ENCODE measurements around the gene CPVL. TPM values are rescaled to one million over a fixed set of nuclear protein-coding genes. Genes with fewer than 3 reads are reported as not detected.

CPVL gene
- total and polyA plus RNA-seq, 4 donors, result 6.0 to 39.0 (median 12.9) TPM

DNA sequence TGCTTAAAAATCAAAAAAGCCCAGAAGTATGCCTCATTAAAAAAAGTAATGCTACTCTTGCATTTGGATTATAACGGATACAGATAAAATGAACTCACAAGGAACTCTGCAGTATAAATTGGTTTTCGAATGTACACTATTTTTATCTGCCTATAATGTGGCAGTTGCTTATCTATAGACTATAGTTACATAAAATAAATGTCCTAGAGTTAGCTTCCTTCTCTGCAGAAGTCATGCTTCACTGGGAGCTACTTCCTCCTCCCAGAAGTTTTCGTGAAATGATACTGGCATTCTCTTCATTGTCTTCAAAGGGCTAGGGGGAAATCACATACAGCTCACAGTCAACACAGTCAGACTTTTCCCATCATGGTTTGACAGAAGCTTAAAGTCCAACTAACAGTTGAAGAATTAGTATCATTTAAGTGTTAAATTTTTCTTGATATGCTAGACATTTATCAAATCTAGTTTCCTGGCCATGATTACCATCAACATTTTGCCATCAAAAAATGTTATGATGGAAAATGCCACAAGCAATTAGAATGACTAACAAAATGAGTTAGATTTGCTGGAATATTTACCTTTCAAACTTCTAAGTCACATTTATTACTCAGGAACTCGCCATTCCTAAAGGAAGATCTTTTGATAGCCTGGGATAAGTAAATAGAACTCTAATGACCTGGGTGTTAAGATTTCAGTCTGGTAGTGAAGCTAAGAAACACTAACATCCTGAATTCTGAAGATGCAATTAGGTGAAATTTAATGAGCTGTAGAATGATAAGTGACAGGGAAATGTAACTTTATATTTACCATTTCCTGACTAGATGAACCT, 100.9 kb downstream of the CPVL start:
- Histone ChIP-seq H3K9me3 (ENCODE audit: control insufficient read depth in 4 of 4, low read length in 3 of 4) (no peaks in the 10 kb centered on the region), H3K4me1 (ENCODE audit: control insufficient read depth in 4 of 4, insufficient read depth in 4 of 4, low read length in 3 of 4) (no peaks in the 10 kb centered on the region), H3K27ac (ENCODE audit: low read depth in 1 of 2, low read length in 2 of 2) (no peak overlapping the region), H3K9ac (ENCODE audit: low read depth in 1 of 2, low read length in 2 of 2) (no peak overlapping the region), H3K4me3 (ENCODE audit: low read depth in 1 of 3, low read length in 3 of 3) (no peak overlapping the region), H3K27me3 (ENCODE audit: control insufficient read depth in 4 of 4, insufficient read depth in 4 of 4, low read length in 3 of 4) (no peaks in the 10 kb centered on the region), H3K36me3 (ENCODE audit: control insufficient read depth in 4 of 4, insufficient read depth in 3 of 4, low read depth in 1 of 4, low read length in 3 of 4) (no peaks in the 10 kb centered on the region)
- WGBS, result 67% methylated on average over 4 of the region's 4 CpGs
- no peak for DNase-seq (ENCODE audit: low spot score)
- TF ChIP-seq RAD21 (IDR thresholded peaks at IDR 0.05) (no peak), YY1 (IDR thresholded peaks at IDR 0.05) (no peak), FOXA2 (IDR thresholded peaks at IDR 0.05) (no peak), SP1 (IDR thresholded peaks at IDR 0.05) (no peak), JUND (IDR thresholded peaks at IDR 0.05) (no peak), RXRA (IDR thresholded peaks at IDR 0.05) (no peak)

GRCh38 chr7:29044554-29044953, 101.8 kb downstream of the CPVL start:
- Histone ChIP-seq H3K9me3 (ENCODE audit: control insufficient read depth in 4 of 4, low read length in 3 of 4) (no peaks in the 10 kb centered on the region), H3K27me3 (ENCODE audit: control insufficient read depth in 4 of 4, insufficient read depth in 4 of 4, low read length in 3 of 4) (no peaks in the 10 kb centered on the region), H3K4me3 (ENCODE audit: low read depth in 1 of 3, low read length in 3 of 3) (no peak overlapping the region), H3K9ac (ENCODE audit: low read depth in 1 of 2, low read length in 2 of 2) (no peak overlapping the region), H3K36me3 (ENCODE audit: control insufficient read depth in 4 of 4, insufficient read depth in 3 of 4, low read depth in 1 of 4, low read length in 3 of 4) (no peaks in the 10 kb centered on the region), H3K4me1 (ENCODE audit: control insufficient read depth in 4 of 4, insufficient read depth in 4 of 4, low read length in 3 of 4) (peaks cover 0 to under 1% (median 0%) of the 10 kb centered on the region in 4 donors), H3K27ac (ENCODE audit: low read depth in 1 of 2, low read length in 2 of 2) (no peak overlapping the region)
- TF ChIP-seq, protein P1, sequence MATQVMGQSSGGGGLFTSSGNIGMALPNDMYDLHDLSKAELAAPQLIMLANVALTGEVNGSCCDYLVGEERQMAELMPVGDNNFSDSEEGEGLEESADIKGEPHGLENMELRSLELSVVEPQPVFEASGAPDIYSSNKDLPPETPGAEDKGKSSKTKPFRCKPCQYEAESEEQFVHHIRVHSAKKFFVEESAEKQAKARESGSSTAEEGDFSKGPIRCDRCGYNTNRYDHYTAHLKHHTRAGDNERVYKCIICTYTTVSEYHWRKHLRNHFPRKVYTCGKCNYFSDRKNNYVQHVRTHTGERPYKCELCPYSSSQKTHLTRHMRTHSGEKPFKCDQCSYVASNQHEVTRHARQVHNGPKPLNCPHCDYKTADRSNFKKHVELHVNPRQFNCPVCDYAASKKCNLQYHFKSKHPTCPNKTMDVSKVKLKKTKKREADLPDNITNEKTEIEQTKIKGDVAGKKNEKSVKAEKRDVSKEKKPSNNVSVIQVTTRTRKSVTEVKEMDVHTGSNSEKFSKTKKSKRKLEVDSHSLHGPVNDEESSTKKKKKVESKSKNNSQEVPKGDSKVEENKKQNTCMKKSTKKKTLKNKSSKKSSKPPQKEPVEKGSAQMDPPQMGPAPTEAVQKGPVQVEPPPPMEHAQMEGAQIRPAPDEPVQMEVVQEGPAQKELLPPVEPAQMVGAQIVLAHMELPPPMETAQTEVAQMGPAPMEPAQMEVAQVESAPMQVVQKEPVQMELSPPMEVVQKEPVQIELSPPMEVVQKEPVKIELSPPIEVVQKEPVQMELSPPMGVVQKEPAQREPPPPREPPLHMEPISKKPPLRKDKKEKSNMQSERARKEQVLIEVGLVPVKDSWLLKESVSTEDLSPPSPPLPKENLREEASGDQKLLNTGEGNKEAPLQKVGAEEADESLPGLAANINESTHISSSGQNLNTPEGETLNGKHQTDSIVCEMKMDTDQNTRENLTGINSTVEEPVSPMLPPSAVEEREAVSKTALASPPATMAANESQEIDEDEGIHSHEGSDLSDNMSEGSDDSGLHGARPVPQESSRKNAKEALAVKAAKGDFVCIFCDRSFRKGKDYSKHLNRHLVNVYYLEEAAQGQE (IDR thresholded peaks at IDR 0.05), result no peak
- TF ChIP-seq HNF4G (IDR thresholded peaks at IDR 0.05) (no peak), SP1 (IDR thresholded peaks at IDR 0.05) (no peak), ZBTB33 (IDR thresholded peaks at IDR 0.05) (no peak), YY1 (IDR thresholded peaks at IDR 0.05) (no peak), RXRA (IDR thresholded peaks at IDR 0.05) (no peak), HNF4A (conservative IDR thresholded peaks at IDR 0.05) (no peak), TAF1 (conservative IDR thresholded peaks at IDR 0.05) (no peak), EGR1 (IDR thresholded peaks at IDR 0.05; ENCODE audit: low read depth in 2 of 2) (no peak), JUND (IDR thresholded peaks at IDR 0.05) (no peak), RAD21 (IDR thresholded peaks at IDR 0.05) (no peak), GABPA (IDR thresholded peaks at IDR 0.05 in 1 of 2, conservative IDR thresholded peaks at IDR 0.05 in 1 of 2) (no peak), FOXA1 (IDR thresholded peaks at IDR 0.05) (no peak), FOXA2 (IDR thresholded peaks at IDR 0.05) (no peak)
- TF ChIP-seq, protein P2, sequence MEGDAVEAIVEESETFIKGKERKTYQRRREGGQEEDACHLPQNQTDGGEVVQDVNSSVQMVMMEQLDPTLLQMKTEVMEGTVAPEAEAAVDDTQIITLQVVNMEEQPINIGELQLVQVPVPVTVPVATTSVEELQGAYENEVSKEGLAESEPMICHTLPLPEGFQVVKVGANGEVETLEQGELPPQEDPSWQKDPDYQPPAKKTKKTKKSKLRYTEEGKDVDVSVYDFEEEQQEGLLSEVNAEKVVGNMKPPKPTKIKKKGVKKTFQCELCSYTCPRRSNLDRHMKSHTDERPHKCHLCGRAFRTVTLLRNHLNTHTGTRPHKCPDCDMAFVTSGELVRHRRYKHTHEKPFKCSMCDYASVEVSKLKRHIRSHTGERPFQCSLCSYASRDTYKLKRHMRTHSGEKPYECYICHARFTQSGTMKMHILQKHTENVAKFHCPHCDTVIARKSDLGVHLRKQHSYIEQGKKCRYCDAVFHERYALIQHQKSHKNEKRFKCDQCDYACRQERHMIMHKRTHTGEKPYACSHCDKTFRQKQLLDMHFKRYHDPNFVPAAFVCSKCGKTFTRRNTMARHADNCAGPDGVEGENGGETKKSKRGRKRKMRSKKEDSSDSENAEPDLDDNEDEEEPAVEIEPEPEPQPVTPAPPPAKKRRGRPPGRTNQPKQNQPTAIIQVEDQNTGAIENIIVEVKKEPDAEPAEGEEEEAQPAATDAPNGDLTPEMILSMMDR (IDR thresholded peaks at IDR 0.05; ENCODE audit: low read depth, low read length, missing input control), result no peak
- DNase-seq (ENCODE audit: low spot score), result no peak
- 92% methylated on average over 5 of the region's 5 CpGs for WGBS
